Neuronal stem cell (in vitro differentiated cells): Measurements from ENCODE around the gene ZBTB24.

Experiments
- DNase-seq: peaks from one replicate; pipeline ENCODE4 v3.0.0-alpha.2; 2013; ENCODE audit warnings: low spot score
- H2AFZ ChIP-seq: one replicate; pipeline ENCODE4 v1.6.1; 2013; ENCODE audit warnings: mild to moderate bottlenecking, low read length, inconsistent platforms
- H2AK5ac ChIP-seq: 2 replicates; pipeline ENCODE4 v1.6.1; 2013; ENCODE audit warnings: low read depth, mild to moderate bottlenecking, inconsistent platforms, low read length, moderate library complexity, mixed read lengths
- H2BK120ac ChIP-seq: 2 replicates; pipeline ENCODE4 v1.6.1; 2013; ENCODE audit warnings: low read depth, mild to moderate bottlenecking, inconsistent platforms, low read length, moderate library complexity, mixed read lengths
- H2BK12ac ChIP-seq: one replicate; pipeline ENCODE4 v1.6.1; 2013; ENCODE audit warnings: low read length, inconsistent platforms
- H2BK15ac ChIP-seq: 2 replicates; pipeline ENCODE4 v1.6.1; 2013; ENCODE audit warnings: mild to moderate bottlenecking, low read length, inconsistent platforms, mixed read lengths
- H2BK5ac ChIP-seq: one replicate; pipeline ENCODE4 v1.6.1; 2013; ENCODE audit warnings: inconsistent platforms, mild to moderate bottlenecking, low read length, moderate library complexity
- H3K14ac ChIP-seq: one replicate; pipeline ENCODE4 v1.6.1; 2013; ENCODE audit warnings: low read length, inconsistent platforms
- H3K18ac ChIP-seq: 2 replicates; pipeline ENCODE4 v1.6.1; 2013; ENCODE audit warnings: low read length, inconsistent platforms
- H3K23ac ChIP-seq: 2 replicates; pipeline ENCODE4 v1.6.1; 2013; ENCODE audit warnings: low read depth, mild to moderate bottlenecking, mixed read lengths, low read length, inconsistent platforms; ENCODE audit not compliant: poor library complexity
- H3K27ac ChIP-seq: replicated peaks from 3 replicates; pipeline ENCODE4 v1.5.1; 2013; ENCODE audit warnings: low read length, inconsistent platforms
- H3K27me3 ChIP-seq, 3 experiments: 2 replicates each; pipeline ENCODE4 v1.6.1; 2013; ENCODE audit warnings: low read length in 3 of 3, mild to moderate bottlenecking in 2 of 3, inconsistent platforms in 1 of 3, low read depth in 1 of 3, mixed read lengths in 1 of 3, moderate library complexity in 1 of 3; ENCODE audit not compliant: control insufficient read depth in 3 of 3, insufficient read depth in 3 of 3
- H3K36me3 ChIP-seq, 2 donors: replicated peaks in 1 of 2; 2 replicates each; pipeline ENCODE4 v1.6.1; 2013; ENCODE audit warnings: low read length in 2 of 2; ENCODE audit not compliant: control insufficient read depth in 2 of 2, insufficient read depth in 2 of 2
- H3K4ac ChIP-seq: 2 replicates; pipeline ENCODE4 v1.6.1; 2013; ENCODE audit warnings: inconsistent platforms, mild to moderate bottlenecking, low read length, moderate library complexity
- H3K4me1 ChIP-seq, 2 donors: 1 replicate in 1 of 2; 2 replicates in 1 of 2; pipeline ENCODE4 v1.6.1; 2013; ENCODE audit warnings: low read length in 2 of 2, low read depth in 1 of 2; ENCODE audit not compliant: control insufficient read depth in 2 of 2, insufficient read depth in 1 of 2
- H3K4me2 ChIP-seq: one replicate; pipeline ENCODE4 v1.6.1; 2013; ENCODE audit warnings: mild to moderate bottlenecking, low read length, inconsistent platforms; ENCODE audit not compliant: insufficient read depth, poor library complexity, severe bottlenecking
- H3K4me3 ChIP-seq, 2 donors: 2 replicates each; pipeline ENCODE4 v1.5.1; 2013; ENCODE audit warnings: low read length in 2 of 2, mild to moderate bottlenecking in 2 of 2, inconsistent platforms in 1 of 2, moderate library complexity in 1 of 2
- H3K79me1 ChIP-seq: one replicate; pipeline ENCODE4 v1.6.1; 2013; ENCODE audit warnings: low read depth, mild to moderate bottlenecking, inconsistent platforms, low read length, moderate library complexity
- H3K9ac ChIP-seq: one replicate; pipeline ENCODE4 v1.6.1; 2013; ENCODE audit warnings: mild to moderate bottlenecking, low read depth, low read length, inconsistent platforms; ENCODE audit not compliant: poor library complexity
- H3K9me3 ChIP-seq, 2 donors: replicated peaks in 1 of 2; 2 replicates each; pipeline versions ENCODE3 to v1.6.1; 2013; ENCODE audit warnings: low read length in 2 of 2, mild to moderate bottlenecking in 2 of 2, inconsistent platforms in 1 of 2, low read depth in 1 of 2, mixed read lengths in 1 of 2, moderate library complexity in 1 of 2; ENCODE audit not compliant: control insufficient read depth in 2 of 2, insufficient read depth in 1 of 2
- H4K8ac ChIP-seq: one replicate; pipeline ENCODE4 v1.6.1; 2013; ENCODE audit warnings: low read depth, mild to moderate bottlenecking, inconsistent platforms, low read length, moderate library complexity
- H4K91ac ChIP-seq: one replicate; pipeline ENCODE4 v1.6.1; 2013; ENCODE audit warnings: low read length, low read depth, mild to moderate bottlenecking, inconsistent platforms; ENCODE audit not compliant: poor library complexity
- WGBS, 2 donors: extraction: QIAGEN DNeasy Blood & Tissue Kit; methylation state at CpG; one replicate each; pipeline ENCODE4 v1.1.7; 2013; ENCODE audit warnings: missing lambda C conversion rate in 2 of 2, mixed read lengths in 1 of 2; ENCODE audit not compliant: insufficient read length in 2 of 2, insufficient replicate concordance in 1 of 2; ENCODE audit errors: extremely low coverage in 2 of 2; 5-methylcytosine and 5-hydroxymethylcytosine counted together

ZBTB24 gene

GRCh38 chr6:109498936-109499335, 15.9 kb upstream of the ZBTB24 start:
- Histone ChIP-seq H2BK15ac (no peak overlapping the region), H3K9ac (no peak overlapping the region), H4K91ac (no peak overlapping the region), H3K14ac (no peak overlapping the region), H3K4me3 (no peak overlapping the region), H2BK5ac (no peak overlapping the region), H3K18ac (no peak overlapping the region), H2AK5ac (no peak overlapping the region), H3K27ac (no peak overlapping the region), H3K27me3 (peaks cover 0 to 22% (median 0%) of the 10 kb centered on the region in 3 experiments), H2BK120ac (no peak overlapping the region), H3K4me1 (peaks cover 5 to 12% of the 10 kb centered on the region in 2 donors), H4K8ac (no peak overlapping the region), H3K4ac (no peak overlapping the region), H3K9me3 (no peaks in the 10 kb centered on the region), H2BK12ac (no peak overlapping the region), H3K23ac (no peak overlapping the region), H2AFZ (no peak overlapping the region), H3K4me2 (no peak overlapping the region), H3K36me3 (no peaks in the 10 kb centered on the region), H3K79me1 (no peaks in the 10 kb centered on the region)
- WGBS, 2 donors: no CpG with 5 or more reads among the region's 2 CpGs
- DNase-seq: no peak

DNA sequence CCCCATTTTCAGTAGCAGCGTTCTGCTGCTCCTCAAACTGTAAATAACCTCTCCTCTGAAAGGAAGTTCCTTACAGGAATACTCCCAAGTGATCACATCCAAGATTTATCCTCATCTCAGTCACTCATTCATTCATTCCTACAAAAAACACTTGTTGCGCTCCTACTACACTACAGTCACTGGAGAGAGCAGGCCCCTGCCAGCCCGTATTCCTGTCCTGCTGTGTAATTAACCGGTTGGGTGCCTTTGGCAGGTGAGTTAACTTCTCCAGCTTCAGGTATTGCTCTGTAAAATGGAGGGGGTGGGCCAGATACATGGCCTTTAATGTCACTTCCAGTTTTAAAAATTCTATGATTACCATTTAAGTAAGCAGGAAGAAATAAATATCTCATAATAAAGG, 15.0 kb upstream of the ZBTB24 start:
- H3K79me1 ChIP-seq: no peaks in the 10 kb centered on the region
- no peak overlapping the region for H2BK12ac ChIP-seq
- no peak overlapping the region for H3K4ac ChIP-seq
- H2BK120ac ChIP-seq: no peak overlapping the region
- H2BK5ac ChIP-seq: no peak overlapping the region
- H3K9me3 ChIP-seq: no peaks in the 10 kb centered on the region
- no peak overlapping the region for H3K4me3 ChIP-seq
- H3K4me2 ChIP-seq: no peak overlapping the region
- no peak overlapping the region for H4K91ac ChIP-seq
- H2AFZ ChIP-seq: no peak overlapping the region
- no CpG with 5 or more reads among the region's 4 CpGs for WGBS, 2 donors
- no peak overlapping the region for H3K27ac ChIP-seq
- H4K8ac ChIP-seq: no peak overlapping the region
- no peak for DNase-seq
- H3K23ac ChIP-seq: no peak overlapping the region
- H3K27me3 ChIP-seq: peaks cover 0 to 22% (median 0%) of the 10 kb centered on the region in 3 experiments
- H3K4me1 ChIP-seq: peaks cover 5 to 9% of the 10 kb centered on the region in 2 donors
- no peak overlapping the region for H3K18ac ChIP-seq
- no peaks in the 10 kb centered on the region for H3K36me3 ChIP-seq
- H3K14ac ChIP-seq: no peak overlapping the region
- H2AK5ac ChIP-seq: no peak overlapping the region
- H2BK15ac ChIP-seq: no peak overlapping the region
- H3K9ac ChIP-seq: no peak overlapping the region

DNA sequence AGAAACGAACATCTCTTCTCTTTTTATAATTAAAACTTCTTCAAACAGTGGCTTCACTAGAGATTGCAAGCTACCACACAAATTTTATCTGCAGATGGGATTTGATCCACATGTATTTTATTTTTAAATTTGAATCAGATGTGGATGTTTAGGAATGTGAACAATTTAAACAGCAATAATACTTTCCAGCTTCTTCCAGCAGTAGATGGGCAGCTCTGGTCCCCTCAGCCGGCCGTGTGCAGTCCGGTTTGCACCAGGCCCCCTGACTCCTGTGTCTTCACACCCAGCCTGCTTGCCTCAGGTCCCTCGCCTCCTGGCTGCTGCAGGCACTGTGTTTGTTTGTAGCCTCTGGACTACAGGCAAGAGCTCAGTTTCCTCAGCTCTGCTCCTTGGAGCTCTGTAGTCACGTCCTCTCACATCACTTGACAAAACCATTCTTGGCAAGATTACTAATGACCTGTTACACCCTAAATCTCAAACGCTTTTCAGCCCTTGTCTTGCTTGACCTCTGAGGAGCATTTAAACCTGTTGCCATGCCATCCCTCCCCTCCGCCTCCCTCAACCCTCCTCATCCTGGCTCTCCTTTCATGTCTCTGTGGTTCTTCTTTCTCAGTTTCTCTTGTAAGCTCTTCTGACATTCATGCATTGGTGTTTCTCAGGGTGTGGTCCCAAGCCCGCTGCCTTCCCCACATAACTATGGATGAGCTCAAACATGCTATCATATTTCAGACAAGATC, 13.2 kb upstream of the ZBTB24 start:
- peaks cover 0 to 25% (median 0%) of the 10 kb centered on the region in 3 experiments for H3K27me3 ChIP-seq
- no peak overlapping the region for H3K4ac ChIP-seq
- no peak overlapping the region for H2BK120ac ChIP-seq
- no peak overlapping the region for H2BK5ac ChIP-seq
- H3K9ac ChIP-seq: no peak overlapping the region
- no peaks in the 10 kb centered on the region for H3K36me3 ChIP-seq
- H2BK12ac ChIP-seq: no peak overlapping the region
- peak overlapping the region; percentile 21 for H3K18ac ChIP-seq
- H3K79me1 ChIP-seq: no peaks in the 10 kb centered on the region
- H3K4me1 ChIP-seq: peaks cover 5 to 14% of the 10 kb centered on the region in 2 donors
- no peak overlapping the region for H3K14ac ChIP-seq
- H2AFZ ChIP-seq: no peak overlapping the region
- H3K27ac ChIP-seq: no peak overlapping the region
- H2AK5ac ChIP-seq: no peak overlapping the region
- H3K9me3 ChIP-seq: no peaks in the 10 kb centered on the region
- no peak for DNase-seq
- no peak overlapping the region for H3K23ac ChIP-seq
- no peak overlapping the region for H3K4me3 ChIP-seq
- 100% methylated on average over 1 of the region's 9 CpGs for WGBS, 2 donors
- no peak overlapping the region for H2BK15ac ChIP-seq
- no peak overlapping the region for H3K4me2 ChIP-seq
- no peak overlapping the region for H4K91ac ChIP-seq
- H4K8ac ChIP-seq: no peak overlapping the region

DNA sequence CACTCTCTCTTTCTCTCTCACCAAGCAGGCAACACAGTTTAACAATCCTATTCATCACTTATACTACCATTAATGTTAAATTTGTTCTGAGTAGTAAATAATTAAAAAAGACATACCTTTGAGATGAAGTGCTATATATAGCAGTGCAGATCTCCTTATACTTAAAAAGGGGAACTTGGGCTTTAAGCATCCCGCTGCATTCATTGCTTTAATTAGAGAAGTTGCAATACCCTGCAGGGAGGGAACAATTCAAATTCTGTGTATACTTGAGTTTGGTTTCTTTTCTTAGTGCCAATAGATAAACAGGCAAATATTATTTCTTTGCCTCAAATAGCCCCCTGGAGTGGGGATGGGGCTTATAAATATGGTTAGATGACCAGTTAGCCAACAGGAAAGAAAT, 10.8 kb upstream of the ZBTB24 start:
- no peaks in the 10 kb centered on the region for H3K36me3 ChIP-seq
- no peaks in the 10 kb centered on the region for H3K9me3 ChIP-seq
- no peaks in the 10 kb centered on the region for H3K79me1 ChIP-seq
- H2BK5ac ChIP-seq: no peak overlapping the region
- no peak overlapping the region for H2BK12ac ChIP-seq
- no peak overlapping the region for H3K4ac ChIP-seq
- no peak overlapping the region for H2AFZ ChIP-seq
- H3K14ac ChIP-seq: no peak overlapping the region
- H2AK5ac ChIP-seq: no peak overlapping the region
- no peak overlapping the region for H3K4me2 ChIP-seq
- no peak overlapping the region for H3K18ac ChIP-seq
- no peak overlapping the region for H4K91ac ChIP-seq
- H4K8ac ChIP-seq: no peak overlapping the region
- no peak overlapping the region for H3K27ac ChIP-seq
- DNase-seq: no peak
- H2BK120ac ChIP-seq: no peak overlapping the region
- H3K23ac ChIP-seq: no peak overlapping the region
- WGBS, 2 donors: no CpG with 5 or more reads among the region's 1 CpG
- no peak overlapping the region for H3K4me3 ChIP-seq
- H2BK15ac ChIP-seq: no peak overlapping the region
- peaks cover 0 to 25% (median 0%) of the 10 kb centered on the region in 3 experiments for H3K27me3 ChIP-seq
- peaks cover 10 to 20% of the 10 kb centered on the region in 2 donors for H3K4me1 ChIP-seq
- no peak overlapping the region for H3K9ac ChIP-seq
